GM18499 (cell line): ENCODE data around the gene AMER2.
"Not testable (repeated sequence)": the region's sequence is repeated elsewhere in the genome, so short reads cannot be mapped to it uniquely, and the experiment has no call there.

ENCODE experiments used
- ATAC-seq: cut with Tn5 transposase; IDR thresholded peaks from one replicate; pipeline ENCODE4 v1.9.1; 2021; ENCODE audit warnings: moderate number of reproducible peaks; ENCODE audit not compliant: insufficient read depth, unreplicated experiment

The AMER2 gene

DNA sequence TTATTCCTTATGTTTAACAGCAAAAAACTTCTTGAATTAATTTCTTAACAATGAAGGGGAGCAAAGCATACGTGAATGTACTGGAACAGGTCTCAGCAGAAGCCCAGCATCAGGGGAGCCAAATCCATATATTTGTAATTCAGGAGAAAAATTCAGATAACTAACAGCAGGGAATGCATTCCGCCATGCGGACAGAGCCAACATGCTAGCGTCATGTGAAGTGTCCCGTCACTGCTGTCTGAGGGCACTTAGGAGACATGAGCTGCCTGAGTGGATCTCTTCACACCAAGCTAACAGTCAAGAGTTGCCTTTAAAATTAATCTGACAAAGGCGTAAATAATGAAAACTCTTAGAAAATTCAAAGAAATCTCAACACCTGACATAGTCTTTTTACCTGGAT is 6.4 kb downstream of the AMER2 start:
- ATAC-seq = no peak

DNA sequence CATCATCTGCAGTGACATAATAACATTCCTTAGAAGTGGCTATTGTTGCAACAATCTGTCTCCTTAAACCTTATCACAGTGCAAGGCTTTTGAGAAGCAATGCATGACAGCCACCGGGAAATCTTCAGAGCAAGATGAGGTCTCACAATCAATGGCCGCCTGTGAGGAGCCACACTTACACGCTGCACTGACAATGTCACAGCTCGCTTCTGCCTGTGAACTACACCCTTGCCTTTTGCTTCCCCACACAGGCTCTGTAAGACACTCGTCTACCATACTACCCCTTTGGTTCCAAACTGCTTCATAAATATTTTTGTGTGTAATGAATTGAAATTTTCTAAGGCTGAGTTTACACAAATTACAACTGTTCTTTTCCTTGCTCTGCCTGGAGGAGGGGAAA is 6.9 kb downstream of the AMER2 start:
- not testable (repeated sequence) for ATAC-seq

DNA sequence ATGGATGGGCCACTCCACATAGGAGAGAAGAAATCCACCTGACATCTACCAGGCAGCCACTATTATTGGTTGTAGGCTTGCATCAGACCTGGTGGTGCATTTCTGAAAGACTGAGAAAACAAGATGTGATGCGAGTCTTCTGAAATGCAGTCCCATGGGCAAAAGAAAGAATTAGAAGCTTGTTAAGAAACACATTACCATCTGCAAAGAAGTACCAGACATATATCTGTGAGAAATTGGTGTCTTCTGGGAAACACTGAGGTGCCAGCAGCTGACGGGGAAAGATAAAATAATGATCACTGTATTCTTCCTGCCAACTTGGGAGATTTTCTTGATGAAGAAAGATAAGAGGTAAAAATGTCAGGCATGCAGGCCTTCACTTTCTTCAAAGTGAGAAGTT is 14.4 kb downstream of the AMER2 start:
- ATAC-seq = no peak

DNA sequence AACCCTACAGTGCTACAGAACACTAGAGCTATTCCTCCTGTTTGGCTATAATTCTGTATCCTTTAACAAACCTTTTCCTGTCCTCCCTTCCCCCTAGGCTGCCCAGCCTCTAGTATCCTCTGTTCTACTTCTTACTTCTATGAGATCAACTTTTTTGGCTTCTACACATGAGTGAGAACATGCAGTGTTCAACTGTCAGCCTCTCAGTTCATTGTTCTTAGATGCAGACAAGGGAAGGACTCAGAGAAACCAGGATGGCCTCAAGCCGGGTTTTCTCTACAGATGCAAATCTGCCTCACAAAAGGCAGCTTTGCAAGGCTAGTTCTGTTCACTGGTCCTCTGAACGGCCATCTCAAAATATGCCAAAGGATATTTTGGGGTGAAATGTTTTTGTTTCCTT is 18.4 kb downstream of the AMER2 start:
- no peak for ATAC-seq

DNA sequence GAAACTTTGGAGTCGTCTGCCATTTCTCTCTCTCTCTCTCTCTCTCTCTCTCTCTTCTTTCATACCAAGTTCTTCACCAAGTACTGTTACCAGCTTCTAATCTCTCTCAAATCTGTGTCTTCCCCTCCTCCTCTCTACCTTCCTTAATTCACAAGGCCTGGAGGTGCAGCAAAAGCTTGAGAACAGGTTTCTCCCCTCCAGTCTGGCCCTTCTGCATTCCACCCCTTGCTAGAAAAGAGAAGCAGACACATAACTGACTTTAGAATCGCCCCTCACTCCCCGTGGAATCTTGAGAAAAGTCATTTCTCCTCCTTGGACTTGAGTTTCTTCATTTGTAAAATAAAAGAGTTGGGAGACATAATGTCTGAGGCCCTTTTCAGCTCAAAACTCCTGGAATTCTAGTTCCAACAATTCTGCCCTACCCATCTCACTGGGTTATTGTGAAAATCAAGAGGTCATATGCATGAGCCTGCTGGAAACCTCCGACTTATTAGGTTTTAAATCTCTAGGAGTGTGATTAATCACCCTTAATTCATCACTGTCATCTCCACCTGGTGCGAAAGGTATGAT is 20.4 kb downstream of the AMER2 start:
- ATAC-seq = no peak

DNA sequence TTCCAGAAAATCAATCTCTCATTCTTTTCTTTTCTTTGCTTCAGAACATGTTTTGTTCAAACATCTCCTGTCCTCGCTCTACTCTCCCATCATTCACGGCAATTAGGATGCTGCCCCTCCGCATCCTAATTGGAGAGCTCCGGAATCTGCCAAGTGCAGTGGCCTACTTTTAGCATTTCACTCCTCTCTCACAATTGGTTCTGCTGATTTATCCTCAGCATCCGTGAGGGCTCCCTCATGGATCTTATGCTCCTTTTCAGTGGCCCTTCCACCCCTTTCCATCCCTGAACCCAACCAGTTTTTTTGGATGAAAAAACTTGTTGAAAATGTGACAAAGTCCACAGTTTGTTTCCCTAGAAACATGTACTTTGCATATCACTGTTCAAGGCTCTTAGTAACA is 22.4 kb downstream of the AMER2 start:
- no peak for ATAC-seq

DNA sequence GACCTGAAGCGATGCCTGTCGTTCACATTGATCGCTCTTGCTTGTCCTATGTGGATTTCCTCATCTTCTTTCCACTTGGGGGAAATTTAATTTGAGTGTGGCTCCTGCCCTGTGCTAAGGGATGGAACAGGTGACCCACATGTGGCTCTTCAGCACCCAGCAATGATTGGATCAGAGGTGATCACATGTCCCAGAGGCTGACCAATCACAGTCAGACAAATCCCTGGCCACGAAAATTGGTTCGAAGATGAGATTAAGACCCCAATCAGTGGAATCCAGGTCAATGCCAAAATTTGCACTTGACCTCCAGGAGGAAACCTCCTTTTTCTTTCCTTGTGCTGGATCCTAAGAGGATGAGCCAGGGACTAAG is 23.7 kb downstream of the AMER2 start:
- no peak for ATAC-seq

DNA sequence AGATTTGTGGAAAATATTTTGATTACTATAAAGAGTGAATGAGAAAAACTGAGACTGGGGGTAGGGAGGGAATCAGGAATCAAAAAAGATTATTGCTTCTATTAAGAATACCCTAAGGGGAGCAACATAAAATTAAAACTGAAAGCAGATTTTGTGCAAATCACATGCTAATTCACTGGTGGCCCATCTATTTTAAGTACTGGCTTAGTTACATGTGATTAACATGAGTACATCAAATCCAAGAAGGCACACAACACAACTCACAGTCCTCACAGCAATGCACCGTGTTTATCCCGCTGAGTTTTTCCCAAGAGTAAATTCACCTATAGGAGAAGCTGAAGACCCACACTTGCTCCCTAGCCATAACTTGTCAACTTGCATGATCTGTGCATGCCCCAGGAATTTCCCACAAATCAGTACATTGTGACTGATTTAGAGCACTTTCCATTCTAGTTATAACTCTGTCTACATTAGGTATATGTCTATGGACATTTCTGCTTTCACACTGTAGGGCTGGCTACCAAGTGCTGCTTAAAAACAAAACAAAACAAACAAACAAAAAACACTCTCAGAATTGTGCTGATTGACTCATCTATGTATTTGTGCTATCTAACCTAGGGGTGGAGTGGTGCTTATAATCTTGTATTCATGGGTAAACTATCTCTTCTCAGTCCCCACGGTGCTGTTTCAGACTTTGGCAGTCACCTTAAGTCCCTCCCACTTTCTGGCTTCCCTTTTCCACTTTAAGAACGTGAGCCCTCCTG is 24.3 kb downstream of the AMER2 start:
- ATAC-seq = no peak

DNA sequence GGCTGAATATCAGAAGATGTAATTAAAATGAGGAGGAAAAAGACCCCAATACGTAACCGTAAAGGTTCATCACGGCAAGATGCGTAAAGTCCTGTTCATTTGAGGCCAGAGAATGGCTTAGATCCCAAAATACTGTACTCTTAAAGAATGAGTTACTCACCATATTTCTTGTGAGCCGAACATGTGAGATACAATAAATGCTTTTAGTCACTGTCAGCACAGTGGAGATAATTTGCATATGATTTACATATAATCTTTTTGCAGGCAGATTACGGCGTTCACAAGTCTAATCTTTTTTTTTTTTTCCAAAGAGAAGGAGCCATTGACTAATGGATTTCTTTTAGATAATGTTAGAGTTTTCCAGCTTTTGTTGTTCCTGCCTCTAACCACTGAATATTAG is 28.4 kb downstream of the AMER2 start:
- no peak for ATAC-seq

DNA sequence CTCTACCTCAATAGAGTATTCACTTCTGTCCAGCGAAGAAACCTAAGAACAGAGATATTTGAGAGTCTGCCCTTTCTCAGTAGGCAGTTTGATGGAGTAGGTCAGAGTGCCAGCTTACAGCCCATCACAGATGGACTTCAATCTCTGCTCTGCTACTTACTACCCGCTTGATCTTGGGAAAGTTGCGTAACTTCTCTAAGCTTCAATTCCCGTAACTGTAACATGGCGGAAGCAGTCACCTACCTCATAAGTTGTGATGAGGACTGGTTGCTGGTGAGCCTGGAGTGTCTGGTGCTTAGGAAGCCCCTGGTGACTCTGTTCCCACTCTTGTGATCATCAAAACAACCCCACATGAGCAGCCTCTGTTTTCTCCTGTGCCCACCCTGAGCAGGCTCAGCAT is 31.0 kb downstream of the AMER2 start:
- ATAC-seq = no peak

DNA sequence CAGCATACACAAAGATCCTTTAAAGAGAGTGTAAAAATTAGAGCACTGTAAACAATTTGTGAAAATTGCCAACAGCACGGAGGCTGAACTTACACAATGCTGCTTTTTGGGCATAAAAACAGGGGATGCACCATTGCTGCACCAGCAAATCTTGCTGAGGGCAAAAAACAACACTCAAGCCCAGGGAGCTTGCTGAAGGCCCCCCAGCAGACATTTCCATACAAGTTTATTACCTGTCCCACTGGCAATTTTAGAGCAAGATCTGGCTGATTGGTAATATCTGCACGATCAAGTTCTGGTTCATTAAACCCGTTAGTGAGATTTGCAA is 34.3 kb downstream of the AMER2 start:
- ATAC-seq = no peak

DNA sequence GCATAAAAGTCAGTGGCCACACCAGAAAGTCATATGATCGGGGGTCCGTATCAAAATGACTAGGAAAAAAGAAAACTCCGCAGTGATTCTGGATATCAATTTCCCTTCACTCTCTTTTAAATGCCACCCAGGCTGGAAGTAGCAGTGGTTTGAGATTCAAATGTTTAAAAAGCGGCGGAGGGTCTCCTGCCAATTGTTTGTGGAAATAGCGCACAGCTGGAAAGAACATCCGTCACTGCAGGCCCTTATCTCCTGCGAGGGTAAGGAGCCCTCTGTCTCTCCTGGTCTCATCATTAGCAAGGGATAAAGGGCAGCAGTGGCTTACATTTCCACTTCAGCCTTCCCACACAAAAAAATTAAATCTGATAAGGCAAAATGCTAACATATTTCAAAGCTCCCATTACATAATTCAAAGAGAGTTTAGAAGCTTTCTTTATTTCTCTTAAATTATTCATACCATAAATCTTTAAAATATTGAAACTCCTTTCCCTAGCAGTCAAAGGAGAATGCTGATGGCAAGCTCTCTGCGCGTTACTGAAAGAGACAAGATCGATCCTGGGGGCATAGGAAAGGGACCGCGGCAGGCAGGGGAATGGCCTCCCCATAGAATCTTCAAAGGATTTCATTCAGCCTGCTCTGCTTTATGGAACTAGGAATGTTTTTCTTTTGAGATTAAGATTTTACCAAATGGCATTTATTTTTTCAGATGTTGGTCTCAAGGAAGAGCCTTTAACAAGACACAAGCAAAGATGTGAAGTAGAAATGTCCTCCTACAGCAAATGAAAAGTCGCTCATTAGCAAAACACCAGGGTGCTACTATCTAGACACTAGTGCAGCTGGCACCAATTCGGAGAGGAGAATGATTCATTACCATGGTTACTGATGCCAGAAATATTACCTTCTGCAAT is 35.0 kb downstream of the AMER2 start:
- no peak for ATAC-seq

DNA sequence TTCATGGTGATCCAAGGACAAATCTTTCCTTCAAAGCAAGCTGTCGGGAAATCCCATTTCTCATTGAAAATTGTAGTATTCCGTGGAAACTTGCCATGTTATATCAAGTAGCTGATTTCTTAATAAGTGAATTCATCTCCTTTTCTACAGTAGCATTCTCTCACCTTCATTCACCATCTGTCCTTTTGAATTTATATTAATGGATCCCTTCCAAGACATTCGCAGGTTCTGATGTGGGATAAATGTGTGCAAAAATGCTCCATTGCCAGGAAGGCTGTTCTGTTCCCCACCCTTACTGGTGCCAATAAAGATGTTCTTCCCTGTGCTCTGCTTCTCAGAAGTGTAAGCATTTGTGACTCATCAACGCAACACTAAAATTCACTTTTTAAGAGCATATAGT is 36.2 kb downstream of the AMER2 start:
- no peak for ATAC-seq

DNA sequence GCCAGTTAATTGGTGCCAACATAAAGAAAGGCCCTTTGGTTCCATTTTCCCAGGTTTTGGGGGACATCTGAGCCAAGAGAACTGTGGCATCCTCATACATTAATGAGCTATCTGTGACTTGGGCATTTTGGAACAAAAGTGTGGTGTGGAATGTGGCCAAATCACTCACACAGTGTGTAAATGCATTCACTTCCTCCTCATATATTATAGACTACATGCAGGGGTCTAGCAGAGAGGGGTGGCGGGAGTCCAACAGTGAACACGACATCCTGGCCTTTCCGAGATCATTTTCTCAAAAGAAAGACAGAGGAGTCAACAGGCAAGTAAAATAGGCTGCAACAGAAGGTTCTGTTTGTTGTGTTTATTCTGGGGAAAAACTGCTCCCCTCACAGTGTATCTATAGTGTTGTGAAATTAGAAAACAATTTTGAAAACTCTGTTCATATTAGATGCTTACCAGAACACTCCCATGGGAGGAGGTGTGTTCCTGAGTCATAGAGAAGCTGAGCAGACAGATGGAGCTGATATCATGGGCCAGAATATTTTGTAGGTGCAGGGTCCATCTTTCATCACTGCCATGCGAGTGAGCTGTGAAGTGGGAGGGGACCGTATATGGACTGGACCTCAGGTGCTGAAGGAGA is 39.2 kb downstream of the AMER2 start:
- ATAC-seq = no peak

DNA sequence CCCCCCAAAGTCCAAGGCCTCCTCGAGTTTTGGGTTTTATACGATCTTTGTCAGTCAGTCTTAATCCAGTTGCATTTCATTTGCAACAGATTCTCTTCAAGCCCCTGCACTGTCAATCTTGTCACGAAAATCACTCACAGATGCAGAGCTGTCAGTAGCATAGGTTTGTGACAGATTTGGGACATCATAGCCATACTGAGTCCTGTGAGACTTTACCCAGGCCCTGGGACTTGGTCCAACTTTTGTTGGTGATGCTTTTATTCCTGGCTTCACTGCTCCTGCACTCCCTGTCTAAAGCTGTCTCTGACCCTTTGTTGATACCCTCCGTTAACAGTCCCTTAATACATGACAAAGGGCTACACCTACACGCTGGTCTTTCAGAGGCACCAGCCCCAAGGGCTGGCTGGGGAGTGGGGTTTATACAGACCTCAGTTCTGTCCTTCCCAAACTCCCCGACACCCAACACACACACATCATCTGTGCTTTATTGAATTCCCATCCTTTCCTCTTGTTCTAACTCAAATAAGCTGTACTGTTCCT is 40.1 kb downstream of the AMER2 start:
- ATAC-seq = no peak

DNA sequence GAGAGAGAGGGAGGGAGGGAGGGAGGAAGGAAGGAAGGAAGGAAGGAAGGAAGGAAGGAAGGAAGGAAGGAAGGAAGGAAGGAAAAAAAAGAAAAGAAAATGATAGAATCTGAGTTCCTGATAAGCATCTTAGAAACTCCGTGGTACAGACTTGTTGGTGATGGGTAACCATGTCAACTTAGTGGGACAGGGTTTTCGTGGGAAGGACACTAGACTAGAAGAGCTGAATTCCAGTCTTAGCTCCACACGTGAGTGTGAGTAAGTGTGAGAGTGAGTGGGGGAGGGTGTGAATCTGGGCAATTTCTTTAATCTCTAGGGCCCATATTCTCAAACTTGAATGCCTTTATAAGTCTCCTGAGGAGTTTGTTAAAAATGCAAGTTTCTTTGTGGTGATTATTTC is 41.1 kb downstream of the AMER2 start:
- no peak for ATAC-seq

DNA sequence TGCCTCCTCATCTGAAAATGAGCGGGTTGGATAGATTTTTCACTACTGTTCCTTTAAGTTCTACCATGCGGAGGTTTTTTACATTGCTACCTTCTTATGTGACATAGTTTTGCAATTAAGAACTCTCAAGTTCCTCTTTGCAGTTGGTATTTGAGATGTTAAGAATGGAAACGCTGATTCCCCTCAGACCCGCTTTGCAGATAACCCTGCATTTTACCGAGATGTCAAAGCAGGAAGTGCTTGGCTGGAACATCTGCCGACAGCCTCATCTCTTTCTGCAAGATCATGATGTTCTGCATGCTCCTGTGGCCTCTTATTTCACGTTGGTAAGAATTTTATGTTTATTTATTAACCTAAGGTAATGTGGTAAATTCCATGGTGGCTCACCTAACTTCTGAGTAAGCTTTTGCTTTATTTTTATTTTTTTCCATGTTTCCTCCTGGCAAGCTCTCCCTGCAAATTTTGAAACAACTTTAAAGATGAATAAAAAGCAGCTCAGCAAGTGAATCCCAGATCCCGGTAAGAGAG is 53.6 kb downstream of the AMER2 start:
- no peak for ATAC-seq

DNA sequence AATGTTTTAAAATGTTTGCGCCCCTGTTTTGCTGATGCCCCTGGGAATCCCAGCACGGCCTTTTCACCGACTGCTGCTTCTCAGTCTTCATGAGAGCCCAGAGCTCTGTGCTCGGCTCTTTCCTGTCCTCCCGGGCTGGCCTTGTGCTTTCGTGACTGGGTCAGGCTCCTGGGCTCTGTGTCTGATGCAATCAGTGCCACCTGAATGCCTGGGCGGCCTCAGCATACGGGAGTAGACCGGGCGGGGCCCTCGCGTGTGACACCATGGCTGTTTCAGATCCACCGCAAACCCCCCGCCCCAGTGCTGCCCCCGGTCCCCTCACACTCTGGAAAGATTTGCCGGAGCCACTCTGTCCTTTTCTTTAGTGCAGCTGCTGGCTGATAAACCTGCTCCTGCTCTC is 54.8 kb downstream of the AMER2 start:
- no peak for ATAC-seq

DNA sequence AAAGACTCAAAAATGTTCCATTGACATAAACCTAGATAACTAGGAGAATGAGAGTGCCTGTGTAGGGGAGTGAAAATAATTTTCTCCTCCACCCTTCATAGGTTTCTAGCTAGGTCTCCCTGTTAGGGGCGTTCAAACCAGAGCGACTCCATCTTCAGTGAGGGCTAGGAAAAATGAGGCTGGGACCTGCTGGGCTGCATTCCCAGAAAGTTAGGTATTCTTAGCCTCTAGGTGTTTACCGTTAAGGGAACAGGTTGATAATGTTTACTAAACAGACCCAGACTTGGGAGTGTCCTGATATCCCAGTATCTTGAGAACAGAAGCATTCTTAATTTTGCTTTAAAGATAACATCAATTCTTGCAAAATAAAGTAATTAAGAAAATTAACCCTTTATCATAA is 56.0 kb downstream of the AMER2 start:
- no peak for ATAC-seq

DNA sequence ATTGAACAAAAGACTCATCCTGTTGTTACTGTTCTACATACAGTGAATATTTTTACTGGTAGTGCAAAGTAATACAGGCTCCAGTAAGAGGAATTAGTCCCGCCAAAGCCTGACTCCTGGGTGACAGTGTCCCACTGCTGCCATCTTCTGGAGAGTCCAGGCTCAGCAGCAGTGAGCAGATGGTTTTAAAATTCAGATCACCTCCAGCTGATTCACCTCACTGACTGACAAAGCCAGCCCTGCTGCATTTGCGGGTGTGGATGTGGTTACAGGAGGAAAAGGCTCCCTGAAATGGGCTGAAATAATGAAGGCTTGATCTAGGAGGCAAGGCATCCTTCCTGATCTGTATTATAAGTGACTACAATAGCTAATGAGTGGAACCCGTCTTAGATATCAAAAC is 57.9 kb downstream of the AMER2 start:
- ATAC-seq = no peak
